Measurements from ENCODE around the gene PABPN1.

- TF ChIP-seq MAX (IDR thresholded peaks at IDR 0.05; ENCODE audit: low read depth, low read length) (no peak), CTCF (IDR thresholded peaks at IDR 0.05; ENCODE audit: low read depth, low read length) (no peak)
These were observed 2.7 kb downstream of the PABPN1 start for GRCh38 chr14:23323838-23324454.
